Fibroblast of the aortic adventitia (primary cell): ENCODE results near the gene WHRN. TPM values are rescaled to one million over a fixed set of nuclear protein-coding genes. Genes with fewer than 3 reads are reported as not detected.

Experiments used
- DNase-seq: peaks from one replicate; pipeline ENCODE4 v3.0.0-alpha.2; 2010; ENCODE audit warnings: low read depth
- H3K4me3 ChIP-seq: 2 replicates; pipeline ENCODE4 v1.5.1; 2011; ENCODE audit warnings: low read depth, mild to moderate bottlenecking, control low read depth, low read length, moderate library complexity
- total RNA-seq: library from RNA; depleted of rRNA; stranded (reverse); fragments of >200 nt; gene quantifications from 2 replicates; pipeline ENCODE4 v1.2.3, GENCODE V29; 2012; ENCODE audit warnings: low replicate concordance
- TF ChIP-seq, protein P1 (sequence below): IDR thresholded peaks from 2 replicates; pipeline ENCODE4 v1.5.1; 2011; ENCODE audit warnings: mild to moderate bottlenecking, low read length, control low read depth, inconsistent platforms; ENCODE audit not compliant: insufficient read depth

Gene WHRN
- total RNA-seq, 1 donor: 2.1 TPM

GRCh38 chr9:114525513-114525912, 20.2 kb upstream of the WHRN start:
- no peak overlapping the region for H3K4me3 ChIP-seq
- DNase-seq: peak; percentile 31
- TF ChIP-seq, protein P1, sequence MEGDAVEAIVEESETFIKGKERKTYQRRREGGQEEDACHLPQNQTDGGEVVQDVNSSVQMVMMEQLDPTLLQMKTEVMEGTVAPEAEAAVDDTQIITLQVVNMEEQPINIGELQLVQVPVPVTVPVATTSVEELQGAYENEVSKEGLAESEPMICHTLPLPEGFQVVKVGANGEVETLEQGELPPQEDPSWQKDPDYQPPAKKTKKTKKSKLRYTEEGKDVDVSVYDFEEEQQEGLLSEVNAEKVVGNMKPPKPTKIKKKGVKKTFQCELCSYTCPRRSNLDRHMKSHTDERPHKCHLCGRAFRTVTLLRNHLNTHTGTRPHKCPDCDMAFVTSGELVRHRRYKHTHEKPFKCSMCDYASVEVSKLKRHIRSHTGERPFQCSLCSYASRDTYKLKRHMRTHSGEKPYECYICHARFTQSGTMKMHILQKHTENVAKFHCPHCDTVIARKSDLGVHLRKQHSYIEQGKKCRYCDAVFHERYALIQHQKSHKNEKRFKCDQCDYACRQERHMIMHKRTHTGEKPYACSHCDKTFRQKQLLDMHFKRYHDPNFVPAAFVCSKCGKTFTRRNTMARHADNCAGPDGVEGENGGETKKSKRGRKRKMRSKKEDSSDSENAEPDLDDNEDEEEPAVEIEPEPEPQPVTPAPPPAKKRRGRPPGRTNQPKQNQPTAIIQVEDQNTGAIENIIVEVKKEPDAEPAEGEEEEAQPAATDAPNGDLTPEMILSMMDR: no peak

DNA sequence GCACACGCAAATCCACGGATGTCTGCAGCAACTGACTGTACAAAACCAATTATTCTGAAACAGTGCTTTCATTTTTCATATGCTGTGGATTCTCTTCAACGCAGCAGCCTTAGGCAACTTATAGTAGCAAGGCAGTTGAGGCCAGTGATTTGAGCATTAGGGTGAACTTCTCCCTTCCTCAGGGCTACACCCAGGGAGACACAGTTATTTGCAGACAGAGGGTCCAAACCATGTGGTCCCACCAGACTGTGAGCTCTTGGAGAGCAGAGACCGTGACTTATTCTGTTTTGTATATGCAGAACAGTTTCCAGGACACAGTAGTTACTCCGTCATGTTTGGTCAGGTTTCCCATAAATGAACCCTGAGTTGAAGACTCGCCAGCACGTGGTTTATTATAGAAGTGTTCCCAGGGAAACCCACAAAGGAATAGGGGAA, 19.0 kb upstream of the WHRN start:
- TF ChIP-seq, protein P1: no peak
- no peak for DNase-seq
- no peak overlapping the region for H3K4me3 ChIP-seq

- no peak overlapping the region for H3K4me3 ChIP-seq
- DNase-seq: no peak
- TF ChIP-seq, protein P1: no peak
Observed at GRCh38 chr9:114522847-114523246, 17.6 kb upstream of the WHRN start.

DNA sequence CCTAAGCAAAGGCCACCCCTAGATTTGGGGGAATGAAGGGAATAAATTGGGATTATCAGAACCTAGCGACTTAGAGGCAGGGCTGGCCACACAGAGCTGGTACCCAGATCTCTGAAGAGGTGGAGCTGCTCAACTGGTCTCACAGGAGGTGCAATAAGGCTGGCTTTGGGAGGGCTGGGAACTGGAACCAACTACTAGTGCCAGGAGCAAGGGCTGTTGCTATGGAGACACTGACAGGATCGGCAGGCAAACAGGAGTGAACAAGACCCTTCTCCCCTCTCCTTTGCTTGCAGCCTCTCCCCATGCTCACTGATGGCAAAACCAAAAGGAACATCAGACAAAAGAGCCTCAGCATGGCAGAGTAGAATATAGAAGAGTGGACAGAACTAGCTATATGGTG, 17.0 kb upstream of the WHRN start:
- no peak for DNase-seq
- no peak overlapping the region for H3K4me3 ChIP-seq
- TF ChIP-seq, protein P1: no peak

GRCh38 chr9:114521846-114522245, 16.6 kb upstream of the WHRN start:
- no peak for DNase-seq
- TF ChIP-seq, protein P1: no peak
- H3K4me3 ChIP-seq: no peak overlapping the region

- no peak overlapping the region for H3K4me3 ChIP-seq
- TF ChIP-seq, protein P1: no peak
- no peak for DNase-seq
Observed at GRCh38 chr9:114518599-114519022, 13.3 kb upstream of the WHRN start.

GRCh38 chr9:114518120-114518519, 12.8 kb upstream of the WHRN start:
- H3K4me3 ChIP-seq: no peak overlapping the region
- TF ChIP-seq, protein P1: no peak
- no peak for DNase-seq
